NCI-H187 treated with DMSO at 0.1 percent for 48 hours (cell line): Measurements from ENCODE around the gene TMA7B.

ENCODE experiments used
- DNase-seq: peaks from one replicate; lab custom pipeline; 2025; lab: John Stamatoyannopoulos, UW

Gene TMA7B

GRCh38 chr22:39959640-39960447 lies at the start of gene TMA7B:
TSS of gene TMA7B (plus strand) at chr22:39960397. CDS start at chr22:39964375, 3,978 bp downstream.
- DNase-seq: no peak

- no peak for DNase-seq
These were observed 49.2 kb upstream of the TMA7B start for GRCh38 chr22:39910876-39911613.

GRCh38 chr22:39913321-39913720 lies 46.9 kb upstream of the TMA7B start:
- DNase-seq: no peak

- no peak for DNase-seq
These were observed 46.3 kb upstream of the TMA7B start for GRCh38 chr22:39913886-39914285.

- DNase-seq: no peak
These were observed 45.6 kb upstream of the TMA7B start for GRCh38 chr22:39914584-39914983.

- no peak for DNase-seq
These were observed 44.9 kb upstream of the TMA7B start for GRCh38 chr22:39915295-39915726.

DNA sequence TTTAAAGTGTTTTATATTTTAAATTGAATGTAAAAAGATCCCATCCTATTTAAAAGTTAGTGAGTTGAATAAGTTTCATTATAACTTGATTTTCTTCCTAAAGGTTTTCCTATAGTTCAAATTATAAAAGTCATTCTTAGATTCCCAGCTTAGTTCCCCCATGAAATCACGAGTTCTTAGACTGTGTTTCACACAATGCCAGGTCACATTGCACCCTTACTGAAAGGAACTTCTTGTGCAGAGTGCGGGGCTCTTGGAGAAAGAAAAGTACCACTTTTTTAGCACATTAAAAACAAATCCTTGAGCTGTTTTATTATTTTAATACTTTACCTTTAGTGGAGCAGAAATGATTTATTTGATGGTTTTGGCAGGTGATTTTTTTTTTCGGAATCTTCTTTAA lies 43.7 kb upstream of the TMA7B start:
- no peak for DNase-seq

GRCh38 chr22:39917197-39917643 lies 43.0 kb upstream of the TMA7B start:
- no peak for DNase-seq

DNA sequence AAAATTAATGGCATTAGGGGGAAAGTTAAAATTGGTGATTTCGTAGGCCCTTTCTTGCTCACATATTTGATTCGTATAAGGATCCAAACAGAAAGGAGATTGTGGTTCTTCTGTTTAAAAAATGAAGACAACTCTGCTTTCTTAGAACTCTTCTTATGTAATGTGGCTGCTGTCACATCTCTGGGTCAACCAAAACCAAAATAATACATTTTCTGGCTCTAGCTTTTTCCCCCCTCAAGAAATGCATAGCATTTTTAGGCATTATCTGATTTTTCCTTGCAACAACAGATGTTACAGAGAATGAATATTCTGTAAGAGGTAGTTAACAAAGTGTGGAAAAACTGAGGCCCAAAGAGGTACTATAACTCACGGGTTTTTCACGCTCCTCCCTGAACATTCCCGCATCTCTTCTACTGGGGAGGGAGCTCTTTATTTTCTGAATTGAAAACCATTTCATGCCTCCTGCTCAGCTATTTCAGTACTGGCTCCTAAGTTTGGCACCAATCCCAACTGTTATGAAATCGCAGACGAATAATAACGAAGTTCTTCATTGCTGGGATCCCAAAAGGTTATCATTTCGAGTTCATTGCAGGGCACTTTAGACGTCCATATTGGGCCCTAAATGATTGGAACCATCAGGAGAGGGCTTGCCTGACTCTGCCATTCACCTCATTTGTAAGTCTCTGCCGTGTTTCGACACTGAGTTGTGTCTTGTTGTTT lies 42.3 kb upstream of the TMA7B start:
- no peak for DNase-seq

- DNase-seq: no peak
These were observed 40.0 kb upstream of the TMA7B start for GRCh38 chr22:39920134-39920743.

GRCh38 chr22:39923696-39924095 lies 36.5 kb upstream of the TMA7B start:
- no peak for DNase-seq

DNA sequence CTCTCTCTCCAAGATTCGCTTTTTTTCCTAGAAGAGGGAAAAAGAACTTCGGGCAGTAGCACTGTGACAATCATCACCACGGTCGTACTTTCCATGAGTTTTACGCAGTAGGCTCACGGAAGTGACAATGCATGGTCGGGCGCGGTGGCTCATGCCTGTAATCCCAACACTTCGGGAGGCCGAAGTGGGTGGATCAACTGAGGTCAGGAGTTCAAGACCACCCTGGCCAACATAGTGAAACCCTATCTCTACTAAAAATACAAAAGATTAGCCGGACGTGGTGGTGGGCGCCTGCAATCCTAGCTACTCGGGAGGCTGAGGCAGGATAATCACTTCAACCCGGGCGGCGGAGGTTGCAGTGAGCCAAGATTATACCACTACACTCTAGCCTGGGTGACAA lies 35.9 kb upstream of the TMA7B start:
- no peak for DNase-seq

DNA sequence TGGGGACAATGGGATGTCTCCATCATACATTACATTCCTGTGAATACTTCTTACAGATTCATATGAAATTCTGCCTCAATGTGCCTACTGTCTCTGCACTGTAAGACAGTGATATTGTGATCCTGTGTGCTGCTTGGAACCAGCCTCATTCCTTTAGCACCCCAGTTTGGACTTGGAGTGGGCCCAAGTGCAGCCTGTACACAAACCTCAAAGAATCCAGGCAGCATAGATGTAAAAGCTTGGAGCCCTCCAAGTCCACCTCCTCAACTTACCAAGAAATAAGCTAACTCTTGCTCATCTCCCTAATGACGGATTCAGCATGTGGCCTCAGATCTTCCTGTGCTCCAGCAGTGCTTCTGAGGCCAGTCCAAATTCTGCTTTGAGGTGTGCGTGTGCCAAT lies 34.9 kb upstream of the TMA7B start:
- DNase-seq: no peak

GRCh38 chr22:39925909-39926679 lies 34.1 kb upstream of the TMA7B start:
- no peak for DNase-seq

- DNase-seq: no peak
These were observed 33.4 kb upstream of the TMA7B start for GRCh38 chr22:39926753-39927152.

DNA sequence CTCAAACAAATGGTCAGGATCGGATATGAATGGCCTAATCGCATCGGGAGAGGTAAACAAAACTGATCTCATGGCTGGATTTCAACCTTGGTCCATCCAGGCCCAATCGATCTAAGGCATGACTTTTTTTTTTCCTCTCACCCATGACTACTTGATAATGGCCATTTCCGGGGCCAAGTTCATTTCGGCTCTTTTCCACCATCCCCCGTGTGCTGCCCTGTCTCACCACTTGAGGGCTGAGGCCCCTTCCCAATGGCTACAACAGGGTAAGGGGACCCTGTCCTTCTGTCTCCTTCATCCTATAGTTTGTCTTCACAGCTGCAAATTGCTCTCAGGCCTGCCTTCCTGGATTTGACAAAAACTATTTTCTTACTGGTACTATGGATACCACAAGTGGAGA lies 32.7 kb upstream of the TMA7B start:
- DNase-seq: no peak

GRCh38 chr22:39928536-39929520 lies 31.4 kb upstream of the TMA7B start:
- DNase-seq: no peak

DNA sequence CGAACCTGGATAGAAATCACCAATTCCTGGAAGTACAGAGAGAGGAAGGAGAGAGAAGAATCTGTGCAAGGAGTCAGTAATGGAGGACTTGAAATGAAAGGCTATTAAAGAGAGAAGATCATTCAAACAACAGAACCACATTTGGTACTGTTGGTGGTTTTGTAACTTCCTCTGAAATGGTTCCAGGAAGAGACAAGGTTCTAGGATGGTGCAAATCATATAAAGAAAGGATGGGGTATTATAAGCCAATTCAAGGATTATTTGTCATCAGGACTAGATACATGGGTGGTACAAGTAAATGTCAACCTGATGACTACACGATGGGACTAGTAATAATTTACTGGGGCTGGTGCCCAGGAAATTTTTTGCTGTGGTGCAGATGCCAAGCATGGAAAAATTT lies 28.9 kb upstream of the TMA7B start:
- DNase-seq: no peak

DNA sequence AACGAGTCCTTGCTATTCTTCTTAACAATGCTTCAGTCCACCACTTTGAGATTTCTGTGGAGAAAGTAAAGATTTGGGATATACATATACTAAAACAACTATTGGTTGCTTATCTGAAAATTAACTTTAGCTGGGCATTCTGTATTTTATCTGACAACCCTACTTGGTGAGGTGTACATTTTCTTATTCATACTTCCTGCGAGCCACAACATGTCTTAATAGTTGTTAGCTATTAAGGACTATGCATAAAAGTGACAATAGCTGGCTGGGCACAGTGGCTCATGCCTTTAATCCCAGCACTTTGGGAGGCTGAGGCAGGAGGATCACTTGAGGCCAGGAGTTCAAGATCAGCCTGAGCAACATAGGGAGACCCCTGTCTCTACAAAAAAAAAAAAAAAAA lies 28.0 kb upstream of the TMA7B start:
- DNase-seq: no peak
